ENCODE data around the gene RNF123.

The RNF123 gene

GRCh38 chr3:49750056-49750455 lies 60.7 kb downstream of the RNF123 start:
- TF ChIP-seq EGR1 (IDR thresholded peaks at IDR 0.05) (no peak), NFIC (IDR thresholded peaks at IDR 0.05) (no peak), RAD21 (IDR thresholded peaks at IDR 0.05; ENCODE audit: low read depth) (no peak), YY1 (IDR thresholded peaks at IDR 0.05; ENCODE audit: low read depth) (no peak), MAX (IDR thresholded peaks at IDR 0.05) (no peak), TAF1 (IDR thresholded peaks at IDR 0.05; ENCODE audit: low read depth) (no peak), USF1 (IDR thresholded peaks at IDR 0.05) (no peak), CREB1 (IDR thresholded peaks at IDR 0.05; ENCODE audit: low read depth) (no peak)
- TF ChIP-seq, protein P1, sequence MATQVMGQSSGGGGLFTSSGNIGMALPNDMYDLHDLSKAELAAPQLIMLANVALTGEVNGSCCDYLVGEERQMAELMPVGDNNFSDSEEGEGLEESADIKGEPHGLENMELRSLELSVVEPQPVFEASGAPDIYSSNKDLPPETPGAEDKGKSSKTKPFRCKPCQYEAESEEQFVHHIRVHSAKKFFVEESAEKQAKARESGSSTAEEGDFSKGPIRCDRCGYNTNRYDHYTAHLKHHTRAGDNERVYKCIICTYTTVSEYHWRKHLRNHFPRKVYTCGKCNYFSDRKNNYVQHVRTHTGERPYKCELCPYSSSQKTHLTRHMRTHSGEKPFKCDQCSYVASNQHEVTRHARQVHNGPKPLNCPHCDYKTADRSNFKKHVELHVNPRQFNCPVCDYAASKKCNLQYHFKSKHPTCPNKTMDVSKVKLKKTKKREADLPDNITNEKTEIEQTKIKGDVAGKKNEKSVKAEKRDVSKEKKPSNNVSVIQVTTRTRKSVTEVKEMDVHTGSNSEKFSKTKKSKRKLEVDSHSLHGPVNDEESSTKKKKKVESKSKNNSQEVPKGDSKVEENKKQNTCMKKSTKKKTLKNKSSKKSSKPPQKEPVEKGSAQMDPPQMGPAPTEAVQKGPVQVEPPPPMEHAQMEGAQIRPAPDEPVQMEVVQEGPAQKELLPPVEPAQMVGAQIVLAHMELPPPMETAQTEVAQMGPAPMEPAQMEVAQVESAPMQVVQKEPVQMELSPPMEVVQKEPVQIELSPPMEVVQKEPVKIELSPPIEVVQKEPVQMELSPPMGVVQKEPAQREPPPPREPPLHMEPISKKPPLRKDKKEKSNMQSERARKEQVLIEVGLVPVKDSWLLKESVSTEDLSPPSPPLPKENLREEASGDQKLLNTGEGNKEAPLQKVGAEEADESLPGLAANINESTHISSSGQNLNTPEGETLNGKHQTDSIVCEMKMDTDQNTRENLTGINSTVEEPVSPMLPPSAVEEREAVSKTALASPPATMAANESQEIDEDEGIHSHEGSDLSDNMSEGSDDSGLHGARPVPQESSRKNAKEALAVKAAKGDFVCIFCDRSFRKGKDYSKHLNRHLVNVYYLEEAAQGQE (IDR thresholded peaks at IDR 0.05; ENCODE audit: low read depth): no peak

DNA sequence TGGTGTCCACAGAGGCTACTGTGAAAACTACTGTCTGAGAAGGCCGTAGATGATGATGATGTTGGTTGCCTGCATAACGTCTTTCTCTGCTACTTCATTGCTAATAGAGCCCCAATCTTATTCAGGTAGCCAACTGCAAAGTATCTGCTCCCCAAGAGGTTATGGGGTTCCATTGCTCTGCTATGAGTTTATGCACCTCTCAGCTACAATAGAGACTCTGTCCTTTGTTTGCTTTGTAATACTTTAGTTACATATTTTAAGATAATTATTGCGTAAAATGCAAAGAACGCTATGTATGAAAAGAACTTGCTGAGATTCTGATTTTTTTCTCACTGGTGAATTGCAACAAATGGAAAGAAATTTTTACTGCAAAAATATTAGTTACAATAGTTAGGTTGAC lies 62.1 kb downstream of the RNF123 start:
- TF ChIP-seq NFIC (IDR thresholded peaks at IDR 0.05): no peak
- TF ChIP-seq ZBTB7A (IDR thresholded peaks at IDR 0.05; ENCODE audit: low read depth): no peak
- no peak for TF ChIP-seq FOXM1 (IDR thresholded peaks at IDR 0.05; ENCODE audit: borderline replicate concordance, low read depth)
- TF ChIP-seq RAD21 (IDR thresholded peaks at IDR 0.05; ENCODE audit: low read depth): no peak
- TF ChIP-seq, protein P1 (IDR thresholded peaks at IDR 0.05; ENCODE audit: low read depth): no peak
- no peak for TF ChIP-seq EGR1 (IDR thresholded peaks at IDR 0.05)
- TF ChIP-seq CEBPB (IDR thresholded peaks at IDR 0.05): no peak
- no peak for TF ChIP-seq MAX (IDR thresholded peaks at IDR 0.05)
- no peak for TF ChIP-seq TCF12 (IDR thresholded peaks at IDR 0.05; ENCODE audit: low read depth)
- no peak for TF ChIP-seq TEAD4 (IDR thresholded peaks at IDR 0.05)
- TF ChIP-seq EP300 (IDR thresholded peaks at IDR 0.05; ENCODE audit: borderline replicate concordance): no peak
- TF ChIP-seq TAF1 (IDR thresholded peaks at IDR 0.05; ENCODE audit: low read depth): no peak
- TF ChIP-seq YY1 (IDR thresholded peaks at IDR 0.05; ENCODE audit: low read depth): no peak
- no peak for TF ChIP-seq USF1 (IDR thresholded peaks at IDR 0.05)
- no peak for TF ChIP-seq CREB1 (IDR thresholded peaks at IDR 0.05; ENCODE audit: low read depth)

DNA sequence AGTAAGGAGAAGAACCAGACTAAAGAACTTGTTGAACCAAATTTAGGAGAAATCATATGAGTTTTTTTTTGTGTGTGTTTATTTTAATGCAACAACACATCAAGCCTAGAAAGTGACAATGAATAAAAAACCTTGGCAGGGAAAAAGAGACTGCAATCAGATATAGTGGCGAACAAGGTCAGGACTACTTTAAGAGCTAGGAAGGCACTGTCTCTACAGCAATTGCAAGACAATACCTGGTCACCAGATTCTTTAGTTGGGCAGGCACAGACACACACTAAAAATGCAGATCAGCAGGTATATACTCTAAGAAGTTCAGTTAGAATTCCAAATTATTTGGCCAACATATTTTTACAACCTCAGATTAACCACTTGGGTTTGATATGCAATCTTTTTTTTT lies 65.2 kb downstream of the RNF123 start:
- TF ChIP-seq USF1 (IDR thresholded peaks at IDR 0.05) (no peak), FOXM1 (IDR thresholded peaks at IDR 0.05; ENCODE audit: borderline replicate concordance, low read depth) (no peak), MAX (IDR thresholded peaks at IDR 0.05) (no peak), TAF1 (IDR thresholded peaks at IDR 0.05; ENCODE audit: low read depth) (no peak), TEAD4 (IDR thresholded peaks at IDR 0.05) (no peak), TCF12 (IDR thresholded peaks at IDR 0.05; ENCODE audit: low read depth) (no peak), CEBPB (IDR thresholded peaks at IDR 0.05) (no peak), NFIC (IDR thresholded peaks at IDR 0.05) (no peak), ZBTB7A (IDR thresholded peaks at IDR 0.05; ENCODE audit: low read depth) (no peak), YY1 (IDR thresholded peaks at IDR 0.05; ENCODE audit: low read depth) (no peak), RAD21 (IDR thresholded peaks at IDR 0.05; ENCODE audit: low read depth) (no peak), CREB1 (IDR thresholded peaks at IDR 0.05; ENCODE audit: low read depth) (no peak), EP300 (IDR thresholded peaks at IDR 0.05; ENCODE audit: borderline replicate concordance) (no peak), EGR1 (IDR thresholded peaks at IDR 0.05) (no peak)
- TF ChIP-seq, protein P1 (IDR thresholded peaks at IDR 0.05; ENCODE audit: low read depth): no peak

- TF ChIP-seq EP300 (IDR thresholded peaks at IDR 0.05; ENCODE audit: borderline replicate concordance) (no peak), ZBTB7A (IDR thresholded peaks at IDR 0.05; ENCODE audit: low read depth) (no peak), MAX (IDR thresholded peaks at IDR 0.05) (no peak), RAD21 (IDR thresholded peaks at IDR 0.05; ENCODE audit: low read depth) (no peak), TCF12 (IDR thresholded peaks at IDR 0.05; ENCODE audit: low read depth) (no peak), TEAD4 (IDR thresholded peaks at IDR 0.05) (no peak), YY1 (IDR thresholded peaks at IDR 0.05; ENCODE audit: low read depth) (no peak), USF1 (IDR thresholded peaks at IDR 0.05) (no peak)
- TF ChIP-seq, protein P1 (IDR thresholded peaks at IDR 0.05; ENCODE audit: low read depth): no peak
These were observed 66.7 kb downstream of the RNF123 start for GRCh38 chr3:49756036-49756435.

Measured in Ishikawa (cell line).